ENCODE results near the gene NOTCH2NLA.
"Not testable (repeated sequence)": the region's sequence is repeated elsewhere in the genome, so short reads cannot be mapped to it uniquely, and the experiment has no call there.

DNA sequence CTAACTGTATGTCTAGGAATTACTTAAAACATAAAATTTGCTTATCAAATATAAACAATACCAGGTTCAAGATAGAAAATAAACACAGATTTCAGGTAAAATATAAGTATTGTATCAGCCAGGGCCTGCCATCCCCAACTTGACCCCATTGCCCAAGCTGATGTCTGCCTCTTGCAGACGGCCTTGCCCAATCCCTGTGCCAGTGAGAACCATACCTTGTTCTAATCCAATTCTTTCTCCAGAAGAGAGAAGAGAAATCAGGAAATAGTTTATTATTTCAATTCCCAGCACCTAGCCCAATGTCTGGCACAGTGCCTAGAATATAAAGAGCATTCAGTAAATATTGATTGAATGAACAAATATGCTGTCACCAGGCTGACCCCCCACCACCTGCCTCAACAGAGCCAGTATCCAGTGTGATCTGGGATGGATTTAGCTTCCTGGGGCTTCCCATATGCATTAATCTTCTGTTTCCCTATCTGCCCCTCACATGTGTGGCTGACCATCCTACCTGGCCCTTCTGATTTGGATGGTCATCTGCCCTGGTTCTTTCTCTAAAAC lies 29.3 kb upstream of the NOTCH2NLA start:
- TF ChIP-seq, protein P1, sequence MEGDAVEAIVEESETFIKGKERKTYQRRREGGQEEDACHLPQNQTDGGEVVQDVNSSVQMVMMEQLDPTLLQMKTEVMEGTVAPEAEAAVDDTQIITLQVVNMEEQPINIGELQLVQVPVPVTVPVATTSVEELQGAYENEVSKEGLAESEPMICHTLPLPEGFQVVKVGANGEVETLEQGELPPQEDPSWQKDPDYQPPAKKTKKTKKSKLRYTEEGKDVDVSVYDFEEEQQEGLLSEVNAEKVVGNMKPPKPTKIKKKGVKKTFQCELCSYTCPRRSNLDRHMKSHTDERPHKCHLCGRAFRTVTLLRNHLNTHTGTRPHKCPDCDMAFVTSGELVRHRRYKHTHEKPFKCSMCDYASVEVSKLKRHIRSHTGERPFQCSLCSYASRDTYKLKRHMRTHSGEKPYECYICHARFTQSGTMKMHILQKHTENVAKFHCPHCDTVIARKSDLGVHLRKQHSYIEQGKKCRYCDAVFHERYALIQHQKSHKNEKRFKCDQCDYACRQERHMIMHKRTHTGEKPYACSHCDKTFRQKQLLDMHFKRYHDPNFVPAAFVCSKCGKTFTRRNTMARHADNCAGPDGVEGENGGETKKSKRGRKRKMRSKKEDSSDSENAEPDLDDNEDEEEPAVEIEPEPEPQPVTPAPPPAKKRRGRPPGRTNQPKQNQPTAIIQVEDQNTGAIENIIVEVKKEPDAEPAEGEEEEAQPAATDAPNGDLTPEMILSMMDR (IDR thresholded peaks at IDR 0.05; ENCODE audit: borderline replicate concordance, extremely low read depth, low read length, poor library complexity, severe bottlenecking) = not testable (repeated sequence)
- not testable (repeated sequence) for TF ChIP-seq EZH2 (IDR thresholded peaks at IDR 0.05; ENCODE audit: borderline replicate concordance, low read depth, low read length, severe bottlenecking)

Data from DND-41 (cell line).